B cell (primary cell): ENCODE data around the gene MALRD1.

Source experiments
- EZH2 ChIP-seq: IDR thresholded peaks from 2 replicates; pipeline ENCODE4 v1.6.1; 2012; ENCODE audit warnings: borderline replicate concordance, low read depth, mild to moderate bottlenecking, moderate library complexity, low read length; ENCODE audit not compliant: insufficient read depth, poor library complexity, severe bottlenecking
- TF ChIP-seq, protein P1 (sequence below): fragments of 200-600 bp; IDR thresholded peaks from one replicate; pipeline ENCODE4 v1.8.0; 2022; ENCODE audit warnings: antibody characterized with exemption, mild to moderate bottlenecking

DNA sequence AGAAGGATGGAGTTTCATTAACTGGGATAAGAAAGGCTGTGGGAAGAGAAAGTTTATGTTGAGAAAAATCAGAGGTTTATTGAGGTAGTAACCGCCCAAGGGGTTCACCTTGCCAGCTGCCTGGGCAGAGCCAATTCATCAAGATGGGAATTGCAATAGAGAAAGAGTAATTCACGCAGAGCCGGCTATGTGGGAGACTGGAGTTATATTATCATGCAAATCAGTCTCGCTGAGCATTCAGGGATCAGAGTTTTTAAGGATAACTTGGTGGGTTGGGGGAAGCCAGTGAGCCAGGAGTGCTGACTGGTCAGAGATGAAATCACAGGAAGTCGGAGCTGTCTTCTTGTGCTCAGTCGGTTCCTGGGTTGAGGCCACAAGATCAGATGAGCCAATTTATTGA is 70.6 kb downstream of the MALRD1 start:
- TF ChIP-seq, protein P1, sequence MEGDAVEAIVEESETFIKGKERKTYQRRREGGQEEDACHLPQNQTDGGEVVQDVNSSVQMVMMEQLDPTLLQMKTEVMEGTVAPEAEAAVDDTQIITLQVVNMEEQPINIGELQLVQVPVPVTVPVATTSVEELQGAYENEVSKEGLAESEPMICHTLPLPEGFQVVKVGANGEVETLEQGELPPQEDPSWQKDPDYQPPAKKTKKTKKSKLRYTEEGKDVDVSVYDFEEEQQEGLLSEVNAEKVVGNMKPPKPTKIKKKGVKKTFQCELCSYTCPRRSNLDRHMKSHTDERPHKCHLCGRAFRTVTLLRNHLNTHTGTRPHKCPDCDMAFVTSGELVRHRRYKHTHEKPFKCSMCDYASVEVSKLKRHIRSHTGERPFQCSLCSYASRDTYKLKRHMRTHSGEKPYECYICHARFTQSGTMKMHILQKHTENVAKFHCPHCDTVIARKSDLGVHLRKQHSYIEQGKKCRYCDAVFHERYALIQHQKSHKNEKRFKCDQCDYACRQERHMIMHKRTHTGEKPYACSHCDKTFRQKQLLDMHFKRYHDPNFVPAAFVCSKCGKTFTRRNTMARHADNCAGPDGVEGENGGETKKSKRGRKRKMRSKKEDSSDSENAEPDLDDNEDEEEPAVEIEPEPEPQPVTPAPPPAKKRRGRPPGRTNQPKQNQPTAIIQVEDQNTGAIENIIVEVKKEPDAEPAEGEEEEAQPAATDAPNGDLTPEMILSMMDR: no peak
- TF ChIP-seq EZH2: no peak
